T1000 (cell line): ENCODE data around the gene FEZF1.

Experiments
- DNase-seq: peaks from one replicate; lab custom pipeline; 2025; ENCODE audit warnings: mixed read lengths; lab: John Stamatoyannopoulos, UW

The FEZF1 gene

DNA sequence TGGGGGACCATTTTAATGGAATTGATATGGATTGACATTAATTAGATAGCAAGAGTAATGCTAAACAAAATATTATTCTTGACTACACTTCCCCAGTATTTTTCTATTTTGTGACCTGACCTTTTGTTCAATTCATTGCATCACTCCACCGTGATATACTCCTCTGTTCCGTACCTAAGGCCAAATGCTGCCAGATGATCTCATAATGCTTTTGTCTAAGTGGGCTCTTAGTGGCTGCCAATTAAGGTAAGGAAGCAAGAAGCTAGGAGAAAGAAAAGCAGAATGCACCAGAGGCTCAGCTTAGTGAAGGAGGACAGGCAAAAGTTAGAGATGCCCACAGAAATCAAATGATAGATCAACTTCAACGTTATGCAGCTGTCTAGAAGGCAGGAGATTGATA, 36.4 kb downstream of the FEZF1 start:
- DNase-seq, result no peak

DNA sequence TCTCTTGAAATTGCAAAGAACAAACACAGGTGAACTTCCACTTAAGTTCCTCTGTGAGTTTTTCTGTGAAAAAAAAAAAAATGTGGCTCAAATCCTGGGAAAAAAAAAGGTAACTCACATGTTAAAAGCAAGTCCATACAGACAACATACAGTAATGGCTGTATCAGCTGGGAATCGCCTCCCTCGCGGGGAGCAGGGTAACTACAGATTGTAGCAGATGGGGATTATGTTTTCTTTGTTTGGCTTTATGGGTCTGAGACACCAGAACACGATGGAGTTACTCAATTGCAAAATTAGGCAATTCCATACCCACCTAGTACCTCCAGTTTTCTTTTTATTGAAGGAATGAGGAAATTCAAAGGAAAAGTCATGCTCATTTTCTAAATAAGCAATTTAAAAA, 42.3 kb downstream of the FEZF1 start:
- no peak for DNase-seq

DNA sequence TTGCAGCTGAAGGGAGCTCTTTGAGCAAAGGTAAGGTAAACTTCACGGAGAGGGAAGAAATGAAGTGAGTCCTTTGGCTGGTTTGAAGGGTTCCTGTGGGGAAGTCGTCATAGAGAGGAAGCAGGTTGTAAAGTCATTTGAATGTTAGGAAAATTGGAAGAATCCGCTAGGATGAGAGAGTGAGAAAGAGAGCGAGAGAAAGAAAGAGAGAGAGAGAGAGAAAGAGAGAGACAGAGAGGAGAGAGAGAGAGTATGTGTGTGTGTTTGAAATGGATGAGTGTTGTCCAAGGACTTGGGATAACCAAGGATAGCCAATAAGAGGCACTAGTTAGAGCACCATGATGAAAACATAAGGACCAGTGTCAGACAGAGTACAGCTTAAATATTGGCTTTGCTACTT, 43.1 kb downstream of the FEZF1 start:
- DNase-seq, result no peak

DNA sequence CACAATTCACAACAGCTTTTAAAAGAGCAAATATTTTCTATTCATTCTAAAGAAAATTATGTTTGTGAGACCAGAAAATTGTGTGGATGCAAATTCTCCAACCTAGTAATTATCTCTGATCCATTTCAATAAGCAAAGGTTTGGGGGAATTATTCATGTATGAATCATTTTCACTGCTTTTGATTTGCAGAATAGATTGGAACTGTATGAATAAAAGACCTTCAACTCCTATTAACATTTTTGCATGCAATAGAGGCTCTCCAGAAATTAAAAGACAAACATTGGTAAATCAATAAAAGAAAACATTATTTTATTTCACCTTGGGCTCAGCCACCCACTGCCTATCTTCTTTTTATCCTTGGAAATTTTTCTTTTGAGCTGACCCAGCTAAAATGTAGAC, 43.5 kb downstream of the FEZF1 start:
- no peak for DNase-seq

DNA sequence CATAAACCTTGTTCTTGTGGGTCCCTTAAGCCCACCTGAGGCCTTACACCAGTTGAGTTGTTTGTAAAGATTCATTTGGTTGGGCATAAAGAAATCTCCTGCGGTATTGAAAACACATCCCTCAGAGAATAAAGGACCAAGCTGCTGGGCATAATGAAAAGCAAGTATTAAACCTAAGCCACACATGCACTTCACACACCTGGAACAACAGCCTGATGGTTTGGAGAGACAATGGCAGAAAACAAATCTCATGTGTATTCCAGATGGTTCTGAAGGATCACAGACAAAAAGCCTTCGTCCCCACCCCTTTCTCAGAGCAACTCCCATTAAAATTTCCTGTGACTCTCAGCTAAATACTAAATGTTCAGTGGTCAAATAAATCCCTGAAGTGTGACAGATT, 44.2 kb downstream of the FEZF1 start:
- no peak for DNase-seq

DNA sequence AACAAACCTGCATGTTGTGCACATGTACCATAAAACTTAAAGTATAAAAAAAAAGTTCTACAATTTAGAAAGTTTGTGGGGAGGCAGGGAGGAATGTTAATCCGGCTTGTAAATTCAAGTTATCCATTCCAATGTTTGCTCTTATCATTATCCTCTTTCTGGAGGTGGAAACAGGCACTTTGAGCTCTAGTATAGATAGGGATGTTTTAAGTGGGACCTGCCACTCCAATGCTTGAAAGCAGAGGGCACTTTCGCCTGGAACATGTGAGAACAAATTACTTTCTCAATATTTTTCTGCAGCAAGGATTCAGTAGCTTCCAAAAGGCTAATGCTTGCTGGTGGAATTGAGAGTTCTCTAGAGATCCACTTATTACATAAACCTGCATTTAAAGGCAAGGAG, 45.6 kb downstream of the FEZF1 start:
- DNase-seq, result no peak

DNA sequence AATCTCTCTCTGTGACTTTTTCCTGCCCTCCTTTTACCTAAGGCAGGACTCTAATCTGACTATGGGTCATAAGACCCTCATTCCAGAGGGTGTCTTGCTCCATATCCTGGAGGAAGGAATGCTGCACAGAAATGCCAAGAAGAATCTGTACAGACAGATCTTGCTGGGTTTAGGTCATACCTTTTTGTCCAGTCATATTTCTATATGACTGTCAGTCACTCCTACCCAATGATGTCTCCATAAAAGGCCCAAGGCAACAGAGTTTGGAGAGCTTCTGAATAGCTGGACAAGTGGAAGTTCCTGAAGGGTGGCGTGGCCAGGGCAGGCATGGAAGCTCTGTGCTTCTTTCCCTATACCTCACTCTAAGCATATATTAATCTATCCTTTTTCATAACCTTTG, 47.5 kb downstream of the FEZF1 start:
- no peak for DNase-seq

DNA sequence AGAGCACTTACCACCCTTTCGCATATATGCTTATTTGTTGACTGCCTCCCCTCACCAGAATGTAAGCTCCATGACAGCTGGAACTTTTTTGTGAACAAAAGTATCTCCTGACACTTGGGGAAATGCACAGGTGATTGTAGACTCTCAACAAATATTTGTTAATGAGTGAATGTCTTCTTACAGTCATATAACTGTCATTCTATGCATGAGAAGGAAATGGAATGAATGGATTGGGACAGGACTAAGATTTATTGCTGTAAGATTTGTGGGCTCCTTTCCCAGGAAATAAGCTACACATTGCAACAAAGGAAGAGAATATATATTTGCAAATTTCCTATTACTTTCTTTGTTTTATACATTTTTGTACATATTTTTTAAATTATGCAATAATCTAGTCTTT, 48.5 kb downstream of the FEZF1 start:
- DNase-seq, result no peak

DNA sequence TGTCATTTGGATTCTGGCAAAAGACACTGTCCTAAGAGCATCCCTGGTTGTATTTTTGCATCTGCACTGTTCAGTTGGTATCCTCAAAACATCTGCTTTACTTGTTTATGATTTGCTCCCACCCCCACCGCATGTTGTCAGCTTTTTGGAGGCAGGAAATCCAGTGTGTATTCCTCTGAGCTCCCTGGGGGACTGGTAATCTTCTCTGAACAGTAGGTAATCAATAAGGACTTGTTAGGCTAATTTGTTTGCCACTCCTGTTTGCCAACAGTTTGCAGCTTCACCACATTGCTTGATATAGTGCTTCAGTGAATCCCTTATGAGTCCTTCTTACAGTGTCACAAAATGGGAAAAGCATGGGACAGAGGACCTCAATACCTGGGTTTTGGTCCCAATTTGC, 49.1 kb downstream of the FEZF1 start:
- no peak for DNase-seq
